Activated CD8-positive, alpha-beta memory T cell treated with anti-CD3 and anti-CD28 coated beads, Interleukin-2, amount 50 U/mL, for 1 hour (primary cell): ENCODE data around the gene CALML6.

ENCODE experiments used
- DNase-seq: peaks from one replicate; pipeline ENCODE4 v3.0.0-alpha.2; 2020; ENCODE audit errors: extremely low read depth

CALML6 gene

GRCh38 chr1:1942753-1943656 lies 27.9 kb downstream of the CALML6 start:
- DNase-seq, result no peak

DNA sequence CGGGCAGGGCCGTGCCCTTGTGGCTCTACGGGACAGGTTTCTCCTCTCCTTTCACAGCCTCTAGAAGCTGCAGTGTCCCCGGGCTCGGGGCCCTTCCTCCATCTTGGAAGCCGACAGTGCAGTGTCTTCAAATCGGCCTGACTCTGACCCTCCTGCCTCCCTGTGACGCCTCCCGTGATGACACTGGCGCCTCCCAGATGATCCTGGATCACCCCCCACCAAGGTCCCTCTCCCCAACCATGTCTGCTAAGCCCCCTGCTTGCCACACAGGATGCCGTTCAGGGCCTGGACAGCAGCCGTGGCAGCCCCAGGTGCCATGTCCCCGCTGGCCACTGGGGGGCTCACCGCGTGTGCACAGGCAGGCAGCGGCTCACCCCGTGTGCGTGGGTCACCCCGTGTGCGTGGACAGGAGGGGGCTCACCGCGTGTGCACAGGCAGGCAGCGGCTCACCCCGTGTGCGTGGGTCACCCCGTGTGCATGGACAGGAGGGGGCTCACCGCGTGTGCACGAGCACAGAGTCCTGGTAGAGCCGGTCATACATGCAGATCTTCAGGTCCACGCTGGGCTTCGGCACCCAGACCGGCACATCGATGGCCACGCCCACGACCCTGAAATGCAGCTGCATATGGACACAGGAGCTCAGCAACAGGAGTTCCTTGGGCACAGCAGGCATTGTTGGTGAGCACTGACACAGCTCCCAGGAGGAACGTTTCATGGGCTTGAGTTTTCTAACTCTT lies 28.9 kb downstream of the CALML6 start:
- DNase-seq, result no peak

- DNase-seq, result no peak
Observed at GRCh38 chr1:1945782-1946393, 30.8 kb downstream of the CALML6 start.

GRCh38 chr1:1946540-1946939 lies 31.5 kb downstream of the CALML6 start:
- DNase-seq, result no peak

DNA sequence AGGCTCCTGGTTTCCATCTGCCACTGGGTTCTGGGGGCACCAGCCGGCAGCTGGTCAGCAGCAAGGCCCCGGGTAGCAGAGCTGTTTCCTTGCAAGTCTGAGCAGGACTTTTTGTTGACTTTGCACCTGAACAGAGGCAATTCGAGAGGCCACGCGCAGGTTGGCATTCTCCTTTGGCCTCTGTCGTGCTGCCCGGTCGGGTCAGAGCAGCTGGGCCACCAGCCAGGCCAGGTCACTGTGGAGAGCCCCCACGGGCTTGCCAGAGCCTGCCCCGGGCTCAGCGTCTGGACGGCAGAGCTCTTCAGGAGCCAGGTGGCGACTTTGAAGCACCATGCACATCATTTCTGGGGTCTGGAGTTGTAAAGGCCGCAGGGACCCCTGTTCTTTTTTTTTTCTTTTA lies 32.4 kb downstream of the CALML6 start:
- no peak for DNase-seq

GRCh38 chr1:1948783-1949182 lies 33.7 kb downstream of the CALML6 start:
- DNase-seq, result no peak

- DNase-seq, result no peak
Observed at GRCh38 chr1:1950940-1951339, 35.9 kb downstream of the CALML6 start.

DNA sequence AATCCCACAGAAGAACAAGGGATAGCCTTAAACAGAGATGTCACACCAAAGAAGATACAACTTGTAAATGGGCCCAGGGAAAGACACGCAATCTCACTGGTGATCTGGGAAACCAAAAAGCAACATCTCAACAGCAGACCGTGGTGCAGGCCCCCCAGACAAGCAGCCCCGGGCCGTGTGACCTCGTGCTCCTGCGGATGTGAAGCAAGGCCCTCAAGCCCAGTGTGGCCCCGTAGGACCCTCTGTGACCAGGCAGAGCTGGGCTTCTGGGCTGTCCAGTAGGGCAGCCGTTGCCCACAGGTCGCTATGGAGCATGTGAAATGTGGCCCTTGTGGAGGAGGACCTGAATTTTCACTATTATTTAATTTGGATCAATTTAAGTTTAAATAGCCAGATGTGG lies 39.0 kb downstream of the CALML6 start:
- DNase-seq, result no peak

DNA sequence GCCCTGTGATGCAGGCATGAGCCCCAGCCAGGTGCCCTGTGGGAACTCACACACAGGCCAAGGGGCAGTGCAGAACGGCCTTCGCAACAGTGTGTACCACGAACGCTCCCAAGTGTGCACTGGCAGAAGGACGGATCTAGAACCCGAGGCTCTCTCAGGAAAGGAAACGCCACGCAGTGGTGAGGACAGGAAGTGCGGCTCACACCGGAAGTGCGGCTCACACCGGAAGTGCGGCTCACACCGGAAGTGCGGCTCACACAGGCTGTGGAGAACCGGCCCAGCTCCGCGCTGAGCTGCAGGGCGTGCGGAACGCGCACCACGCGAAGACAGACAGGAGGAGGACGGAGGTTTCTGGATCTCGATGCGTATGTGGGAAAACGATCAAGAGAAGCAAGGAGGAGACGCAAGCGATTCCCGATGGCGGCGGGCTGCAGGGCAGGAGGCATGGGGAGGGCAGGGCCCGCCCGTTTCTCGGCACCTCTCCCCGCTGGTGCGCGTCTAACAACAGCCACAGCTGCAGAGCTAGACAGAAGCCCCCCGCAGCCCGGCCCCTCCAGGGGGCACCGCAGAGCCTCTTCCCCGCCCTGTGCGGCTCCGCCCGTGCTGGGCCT lies 39.9 kb downstream of the CALML6 start:
- no peak for DNase-seq

- no peak for DNase-seq
Observed at GRCh38 chr1:1955621-1956094, 40.6 kb downstream of the CALML6 start.

- DNase-seq, result no peak
Observed at GRCh38 chr1:1956101-1956500, 41.0 kb downstream of the CALML6 start.

- DNase-seq, result no peak
Observed at GRCh38 chr1:1956586-1957532, 41.8 kb downstream of the CALML6 start.

- no peak for DNase-seq
Observed at GRCh38 chr1:1957533-1957961, 42.5 kb downstream of the CALML6 start.

- no peak for DNase-seq
Observed at GRCh38 chr1:1958071-1958541, 43.0 kb downstream of the CALML6 start.

DNA sequence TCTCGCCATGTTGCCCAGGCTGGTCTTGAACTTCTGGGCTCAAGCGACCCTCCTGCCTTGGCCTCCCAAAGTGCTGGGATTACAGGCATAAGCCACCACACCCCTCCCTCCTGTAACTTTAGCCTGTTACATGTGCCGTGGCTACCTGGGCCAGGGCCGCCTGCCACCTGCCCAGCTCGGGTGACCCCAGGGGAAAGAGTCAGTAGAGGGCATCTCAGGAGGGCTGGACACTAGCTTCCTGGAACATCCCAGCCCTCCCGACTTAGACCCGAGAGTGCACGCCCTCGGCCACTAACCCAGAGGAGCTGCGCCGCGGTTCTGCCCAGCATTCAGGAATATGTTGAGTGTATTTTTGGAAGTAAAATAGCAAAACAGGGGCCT lies 44.4 kb downstream of the CALML6 start:
- DNase-seq, result no peak

DNA sequence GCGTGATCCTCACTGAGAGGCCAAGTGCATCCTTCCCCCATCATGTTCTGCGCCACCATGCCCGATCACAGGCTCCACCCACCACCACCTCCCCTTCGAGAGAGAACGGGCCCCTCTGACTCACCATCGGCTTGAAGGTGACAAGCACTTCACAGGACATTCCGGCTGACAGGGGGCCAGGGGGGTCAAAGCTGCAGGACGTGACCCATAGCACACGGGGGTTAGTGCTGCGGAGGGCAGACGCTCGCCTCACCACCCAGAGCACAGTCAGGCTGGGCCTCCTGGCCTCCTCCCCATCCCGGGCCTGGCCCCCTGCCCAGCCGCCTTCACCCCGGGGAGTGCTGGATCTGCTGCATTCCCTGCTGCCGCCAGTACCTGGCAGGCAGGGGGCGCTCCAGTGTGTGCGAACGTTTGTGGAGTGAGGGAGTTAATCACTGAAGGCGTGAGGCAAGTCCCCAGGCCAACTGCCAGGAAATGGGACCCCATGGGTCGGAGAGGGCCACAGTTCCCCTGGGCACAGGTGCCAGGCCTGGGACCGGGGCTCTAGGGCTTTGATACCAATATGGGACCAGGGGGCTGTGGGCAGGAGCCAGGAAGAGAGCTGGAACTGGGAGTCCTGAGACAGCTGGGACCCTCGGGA lies 44.9 kb downstream of the CALML6 start:
- DNase-seq, result peak; percentile 8

DNA sequence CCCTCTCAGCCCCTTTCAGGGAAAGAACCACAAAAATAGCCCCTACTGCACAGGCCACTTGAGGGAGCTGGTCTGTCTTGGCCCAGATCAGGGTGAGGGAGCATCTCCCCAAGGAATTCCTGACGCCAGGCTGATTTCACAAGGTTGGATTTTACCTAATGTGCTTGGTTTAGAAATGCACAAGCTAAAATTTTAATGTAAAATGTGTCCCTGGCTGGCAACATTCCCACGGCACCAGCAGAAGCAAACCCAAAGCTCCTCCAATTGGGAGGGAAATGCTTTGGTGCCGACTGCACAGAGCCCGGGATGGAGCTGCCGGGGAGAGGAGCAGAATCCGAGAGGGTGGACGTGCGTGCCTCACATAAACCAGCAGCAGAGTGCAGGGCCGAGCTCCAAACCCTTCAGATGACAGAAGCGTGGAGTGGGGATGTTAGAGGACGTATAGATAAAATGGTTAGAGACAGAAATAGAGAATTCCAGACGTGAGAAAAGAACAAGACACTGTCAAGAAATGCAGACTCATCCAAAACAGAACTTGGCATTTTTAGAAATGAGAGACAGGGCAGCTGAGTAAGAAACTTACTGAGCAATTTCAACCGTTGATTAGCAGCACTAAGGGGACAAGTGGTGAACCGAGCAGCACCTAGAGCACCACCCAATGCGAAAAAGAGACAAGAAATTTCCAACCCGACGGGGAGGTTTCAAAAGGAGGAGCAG lies 45.6 kb downstream of the CALML6 start:
- no peak for DNase-seq

GRCh38 chr1:1962752-1963151 lies 47.7 kb downstream of the CALML6 start:
- no peak for DNase-seq

DNA sequence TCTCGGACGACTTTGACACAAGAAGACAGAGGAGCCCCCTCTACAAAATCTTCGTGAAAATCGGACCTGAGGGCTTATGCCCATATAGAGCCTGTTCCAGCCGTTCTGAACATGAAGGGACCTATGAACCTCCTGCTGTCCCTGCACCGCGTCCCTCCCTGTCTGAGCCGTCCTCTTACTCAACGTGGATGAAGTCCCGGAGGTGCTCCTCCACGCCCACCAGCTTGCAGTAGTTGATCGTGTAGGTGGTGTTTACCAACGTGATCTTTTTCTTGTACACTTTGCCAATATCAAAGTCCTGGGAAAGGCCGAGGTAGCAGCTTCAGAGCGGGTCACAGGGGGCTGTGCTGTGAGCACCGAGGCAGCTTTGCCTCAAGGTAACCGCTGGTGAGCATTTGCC lies 48.5 kb downstream of the CALML6 start:
- no peak for DNase-seq

- no peak for DNase-seq
Observed at GRCh38 chr1:1964811-1965210, 49.8 kb downstream of the CALML6 start.
